ENCODE measurements around the gene SRGAP1. TPM values are rescaled to one million over a fixed set of nuclear protein-coding genes. Genes with fewer than 3 reads are reported as not detected.

Gene SRGAP1
- total RNA-seq, 1 donor from 2014 or later = 3.0 TPM

DNA sequence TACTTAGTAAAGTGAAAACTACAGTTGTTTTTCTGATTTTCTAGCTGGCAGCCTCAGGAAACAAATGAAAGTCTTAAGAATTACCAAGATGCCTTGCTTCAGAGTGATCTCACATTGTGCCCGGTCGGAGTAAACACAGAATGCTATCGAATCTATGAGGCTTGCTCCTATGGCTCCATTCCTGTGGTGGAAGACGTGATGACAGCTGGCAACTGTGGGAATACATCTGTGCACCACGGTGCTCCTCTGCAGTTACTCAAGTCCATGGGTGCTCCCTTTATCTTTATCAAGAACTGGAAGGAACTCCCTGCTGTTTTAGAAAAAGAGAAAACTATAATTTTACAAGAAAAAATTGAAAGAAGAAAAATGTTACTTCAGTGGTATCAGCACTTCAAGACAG, 35.9 kb upstream of the SRGAP1 start:
- H3K4me3 Mint-ChIP-seq = no peak overlapping the region
- no peaks in the 10 kb centered on the region for H3K36me3 ChIP-seq

DNA sequence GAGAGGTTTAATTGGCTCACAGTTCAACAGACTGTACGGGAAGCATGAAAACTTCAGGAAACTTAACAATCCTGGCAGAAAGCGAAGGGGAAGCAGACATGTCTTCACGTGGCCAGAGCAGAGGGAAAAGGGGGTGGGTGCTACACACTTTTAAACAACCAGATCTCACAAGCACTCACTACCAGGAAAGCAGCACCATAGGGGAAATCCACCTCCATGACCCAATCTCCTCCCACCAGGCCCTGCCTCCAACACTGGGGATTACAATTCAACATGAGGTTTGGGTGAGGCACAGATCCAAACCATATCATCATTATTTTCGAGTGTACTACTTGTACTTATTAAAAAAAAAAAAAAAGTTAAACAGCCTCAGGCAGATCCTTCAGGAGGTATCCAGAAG, 34.9 kb upstream of the SRGAP1 start:
- DNase-seq (ENCODE audit: low spot score) = no peak
- Histone ChIP-seq H3K9me3 (ENCODE audit: low read depth) (no peaks in the 10 kb centered on the region), H3K4me3 (no peak overlapping the region), H3K9ac (no peak overlapping the region), H3K4me2 (no peak overlapping the region), H3F3A (ENCODE audit: low read depth) (no peaks in the 10 kb centered on the region), H3K27me3 (no peaks in the 10 kb centered on the region), H3K4me1 (no peaks in the 10 kb centered on the region), H3K27ac (no peak overlapping the region), H3K36me3 (no peaks in the 10 kb centered on the region), H3K79me2 (ENCODE audit: low read depth) (no peaks in the 10 kb centered on the region), H2AFZ (replicated peaks) (no peak overlapping the region), H4K20me1 (ENCODE audit: low read depth) (no peaks in the 10 kb centered on the region)
- no peaks in the 10 kb centered on the region for H3K27me3 Mint-ChIP-seq (ENCODE audit: insufficient read depth, low read depth)
- no peak overlapping the region for H3K4me3 Mint-ChIP-seq
- no peaks in the 10 kb centered on the region for H3K4me1 Mint-ChIP-seq
- H3K27ac Mint-ChIP-seq = no peak overlapping the region
- H3K36me3 Mint-ChIP-seq = no peaks in the 10 kb centered on the region
- TF ChIP-seq CTCF (IDR thresholded peaks at IDR 0.05) = no peak
- no peak for TF ChIP-seq EZH2 (IDR thresholded peaks at IDR 0.05)
- TF ChIP-seq EZH2phosphoT487 (IDR thresholded peaks at IDR 0.05) = no peak
- no peaks in the 10 kb centered on the region for H3K9me3 Mint-ChIP-seq

More for the DNA sequence above, 35.9 kb upstream of the SRGAP1 start:
- no peak for TF ChIP-seq EZH2 (IDR thresholded peaks at IDR 0.05)
- no peak for TF ChIP-seq CTCF (IDR thresholded peaks at IDR 0.05)
- no peak for TF ChIP-seq EZH2phosphoT487 (IDR thresholded peaks at IDR 0.05)
- no peak overlapping the region for H3K9ac ChIP-seq
- no peaks in the 10 kb centered on the region for H4K20me1 ChIP-seq (ENCODE audit: low read depth)
- H3K9me3 Mint-ChIP-seq = no peaks in the 10 kb centered on the region
- no peaks in the 10 kb centered on the region for H3K9me3 ChIP-seq (ENCODE audit: low read depth)
- no peak overlapping the region for H2AFZ ChIP-seq (replicated peaks)
- no peaks in the 10 kb centered on the region for H3K27me3 Mint-ChIP-seq (ENCODE audit: insufficient read depth, low read depth)
- no peak overlapping the region for H3K4me2 ChIP-seq
- H3K79me2 ChIP-seq (ENCODE audit: low read depth) = no peaks in the 10 kb centered on the region
- H3K27me3 ChIP-seq = no peaks in the 10 kb centered on the region
- no peak overlapping the region for H3K4me3 ChIP-seq
- H3K36me3 Mint-ChIP-seq = no peaks in the 10 kb centered on the region
- no peak overlapping the region for H3K27ac Mint-ChIP-seq
- no peaks in the 10 kb centered on the region for H3K4me1 ChIP-seq
- no peaks in the 10 kb centered on the region for H3F3A ChIP-seq (ENCODE audit: low read depth)
- H3K4me1 Mint-ChIP-seq = no peaks in the 10 kb centered on the region
- no peak overlapping the region for H3K27ac ChIP-seq
- no peak for DNase-seq (ENCODE audit: low spot score)

GRCh38 chr12:63811334-63811733, 33.2 kb upstream of the SRGAP1 start:
- no peaks in the 10 kb centered on the region for H3K36me3 ChIP-seq
- no peaks in the 10 kb centered on the region for H3K4me1 ChIP-seq
- no peaks in the 10 kb centered on the region for H3K9me3 ChIP-seq (ENCODE audit: low read depth)
- H3K9me3 Mint-ChIP-seq = no peaks in the 10 kb centered on the region
- H3K4me3 Mint-ChIP-seq = no peak overlapping the region
- no peak overlapping the region for H3K9ac ChIP-seq
- H4K20me1 ChIP-seq (ENCODE audit: low read depth) = no peaks in the 10 kb centered on the region
- H3K4me3 ChIP-seq = no peak overlapping the region
- H3K79me2 ChIP-seq (ENCODE audit: low read depth) = no peaks in the 10 kb centered on the region
- H3K27ac Mint-ChIP-seq = no peak overlapping the region
- H3K4me2 ChIP-seq = no peak overlapping the region
- H3K27ac ChIP-seq = no peak overlapping the region
- H3K36me3 Mint-ChIP-seq = no peaks in the 10 kb centered on the region
- no peak overlapping the region for H2AFZ ChIP-seq (replicated peaks)
- no peak for DNase-seq (ENCODE audit: low spot score)
- no peaks in the 10 kb centered on the region for H3K4me1 Mint-ChIP-seq
- H3K27me3 Mint-ChIP-seq (ENCODE audit: insufficient read depth, low read depth) = no peaks in the 10 kb centered on the region
- TF ChIP-seq EZH2phosphoT487 (IDR thresholded peaks at IDR 0.05) (no peak), CTCF (IDR thresholded peaks at IDR 0.05) (no peak), EZH2 (IDR thresholded peaks at IDR 0.05) (no peak)
- no peaks in the 10 kb centered on the region for H3K27me3 ChIP-seq
- no peaks in the 10 kb centered on the region for H3F3A ChIP-seq (ENCODE audit: low read depth)
